CD4-positive, alpha-beta T cell treated with Interleukin-4 for 4 hours (primary cell): Measurements from ENCODE around the gene ZFYVE9.
"Not testable (repeated sequence)": the region's sequence is repeated elsewhere in the genome, so short reads cannot be mapped to it uniquely, and the experiment has no call there.

Experiments
- DNase-seq: peaks from one replicate; pipeline ENCODE4 v3.0.0-alpha.2; 2020

Gene ZFYVE9

GRCh38 chr1:52152572-52152971 is 10.7 kb downstream of the ZFYVE9 start:
- no peak for DNase-seq

DNA sequence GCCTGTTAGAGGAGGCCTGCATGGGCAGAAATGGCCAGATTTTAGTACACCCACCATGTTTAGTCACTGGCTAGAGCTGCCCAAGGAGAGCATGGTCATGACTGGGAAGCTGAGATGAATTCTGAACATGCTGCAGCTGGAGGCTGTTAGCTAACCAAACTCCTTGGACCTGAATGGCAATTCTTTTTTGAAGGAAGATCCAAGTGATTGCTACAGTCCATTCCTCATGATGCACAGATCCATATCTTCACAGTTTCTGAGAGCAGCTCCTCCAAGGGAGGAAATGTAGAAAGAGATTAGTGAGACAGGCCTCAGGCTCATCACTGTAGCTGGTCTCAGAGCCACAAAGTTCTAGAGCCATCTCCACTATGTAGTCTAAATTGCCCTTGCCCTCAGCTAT is 11.1 kb downstream of the ZFYVE9 start:
- DNase-seq = no peak

DNA sequence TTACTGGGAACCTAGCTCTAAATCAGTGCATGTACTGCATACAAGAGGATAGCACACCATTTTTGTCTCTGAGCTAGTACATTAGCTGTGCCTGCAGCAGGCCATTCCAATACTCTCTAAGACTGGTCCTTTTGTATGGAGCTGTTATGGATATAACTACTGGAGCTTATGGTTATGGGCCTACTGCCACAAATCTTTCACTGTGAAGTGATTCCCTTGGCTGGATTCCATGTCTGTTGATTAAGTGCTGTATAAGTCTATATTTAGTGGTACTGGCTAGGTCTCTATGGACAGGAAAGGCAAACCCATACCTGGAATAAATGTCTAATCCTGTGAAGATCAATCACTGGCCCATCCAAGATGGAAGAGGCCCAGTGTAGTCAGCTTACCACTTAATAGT is 12.0 kb downstream of the ZFYVE9 start:
- DNase-seq = no peak

GRCh38 chr1:52156460-52156859 is 14.6 kb downstream of the ZFYVE9 start:
- no peak for DNase-seq

DNA sequence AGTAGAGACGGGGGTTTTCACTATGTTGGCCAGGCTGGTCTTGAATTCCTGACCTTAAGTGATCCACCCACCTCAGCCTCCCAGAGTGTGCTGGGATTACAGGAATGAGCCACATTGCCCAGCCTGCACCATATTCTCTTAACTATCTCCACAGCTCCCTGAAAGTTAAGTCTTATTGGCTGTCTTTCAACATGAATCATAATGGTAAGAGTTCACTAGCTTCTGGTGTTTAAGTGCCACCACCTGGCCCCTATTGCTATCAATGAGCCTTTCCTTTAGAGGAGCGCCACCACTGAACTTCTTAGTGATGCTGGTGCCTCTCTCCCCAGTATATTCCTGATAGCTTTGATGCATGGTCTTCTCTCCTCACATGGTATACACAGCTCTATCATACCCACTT is 15.7 kb downstream of the ZFYVE9 start:
- no peak for DNase-seq

- no peak for DNase-seq
Measured at GRCh38 chr1:52158218-52158617, 16.3 kb downstream of the ZFYVE9 start.

DNA sequence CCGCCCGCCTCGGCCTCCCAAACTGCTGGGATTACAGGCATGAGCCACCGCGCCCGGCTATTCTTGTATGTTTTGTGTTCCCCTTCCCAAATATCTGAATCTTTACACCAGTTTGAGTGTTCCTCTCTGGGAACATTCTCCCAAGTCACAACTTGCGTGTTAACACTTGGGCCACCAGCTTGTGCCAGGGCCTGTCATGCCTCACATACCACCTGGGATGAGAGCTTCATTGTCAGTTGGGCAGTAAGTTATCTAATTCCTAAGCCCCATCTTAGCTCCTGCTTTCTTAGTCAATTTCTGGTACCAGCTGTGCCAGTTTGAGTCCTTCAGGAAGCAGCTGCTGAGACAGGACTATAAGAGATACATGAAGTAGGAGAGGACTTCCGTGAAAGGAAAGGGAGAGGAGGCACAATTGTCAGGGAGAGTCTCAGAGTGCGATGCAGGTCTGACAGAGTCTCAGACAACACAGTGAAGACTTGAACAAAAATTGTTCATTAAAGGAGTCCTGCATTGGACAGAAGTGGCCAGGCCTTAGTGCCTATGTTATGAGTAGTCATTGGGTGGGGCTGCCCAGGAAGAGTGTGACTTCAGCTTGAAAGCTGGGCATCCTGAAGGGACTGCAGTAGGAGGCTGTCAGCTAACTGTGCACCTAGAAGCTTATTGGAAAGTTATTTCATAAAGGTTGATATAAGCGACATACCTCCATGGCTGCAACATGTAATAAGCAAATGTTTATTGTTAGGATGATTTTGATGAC is 17.3 kb downstream of the ZFYVE9 start:
- DNase-seq = no peak

GRCh38 chr1:52162947-52163346 is 21.1 kb downstream of the ZFYVE9 start:
- DNase-seq = no peak

- DNase-seq = no peak
Measured at GRCh38 chr1:52164604-52165003, 22.7 kb downstream of the ZFYVE9 start.

- DNase-seq = no peak
Measured at GRCh38 chr1:52166996-52167753, 25.3 kb downstream of the ZFYVE9 start.

- DNase-seq = no peak
Measured at GRCh38 chr1:52168373-52169080, 26.6 kb downstream of the ZFYVE9 start.

GRCh38 chr1:52171149-52171548 is 29.3 kb downstream of the ZFYVE9 start:
- DNase-seq = not testable (repeated sequence)

GRCh38 chr1:52179073-52179472 is 37.2 kb downstream of the ZFYVE9 start:
- no peak for DNase-seq

DNA sequence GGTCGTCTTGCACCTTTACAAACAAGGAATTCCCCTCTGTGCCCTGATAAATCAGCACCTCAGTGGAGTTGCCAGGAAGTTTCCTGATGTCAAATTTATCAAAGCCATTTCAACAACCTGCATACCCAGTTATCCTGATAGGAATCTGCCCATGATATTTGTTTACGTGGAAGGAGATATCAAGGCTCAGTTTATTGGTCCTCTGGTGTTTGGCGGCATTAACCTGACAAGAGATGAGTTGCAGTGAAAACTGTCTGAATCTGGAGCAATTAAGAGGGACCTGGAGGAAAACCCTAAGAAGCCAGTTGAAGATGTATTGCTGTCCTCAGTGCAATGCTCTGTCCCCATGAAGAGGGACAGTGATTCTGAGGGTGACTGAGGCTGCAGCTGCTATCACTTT is 38.3 kb downstream of the ZFYVE9 start:
- no peak for DNase-seq

- DNase-seq = not testable (repeated sequence)
Measured at GRCh38 chr1:52181759-52182158, 39.9 kb downstream of the ZFYVE9 start.

- DNase-seq = not testable (repeated sequence)
Measured at GRCh38 chr1:52182328-52182727, 40.4 kb downstream of the ZFYVE9 start.

- DNase-seq = no peak
Measured at GRCh38 chr1:52182874-52183400, 41.0 kb downstream of the ZFYVE9 start.

DNA sequence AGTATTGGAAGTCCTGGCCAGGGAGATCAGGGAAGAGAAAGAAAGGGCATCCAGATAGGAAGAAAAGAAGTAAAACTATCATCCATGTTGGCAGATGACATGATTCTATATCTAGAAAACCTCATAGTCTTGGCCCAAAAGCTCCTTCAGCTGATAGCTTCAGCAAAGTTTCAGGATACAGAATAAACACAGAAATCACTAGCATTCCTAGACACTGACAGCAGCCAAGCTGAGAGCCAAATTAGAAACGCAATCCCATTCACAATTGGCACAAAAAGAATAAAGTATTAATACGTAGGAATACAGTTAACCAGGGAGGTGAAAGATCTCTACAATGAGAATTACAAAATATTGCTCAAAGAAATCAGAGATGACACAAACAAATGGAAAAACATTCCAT is 44.6 kb downstream of the ZFYVE9 start:
- no peak for DNase-seq

DNA sequence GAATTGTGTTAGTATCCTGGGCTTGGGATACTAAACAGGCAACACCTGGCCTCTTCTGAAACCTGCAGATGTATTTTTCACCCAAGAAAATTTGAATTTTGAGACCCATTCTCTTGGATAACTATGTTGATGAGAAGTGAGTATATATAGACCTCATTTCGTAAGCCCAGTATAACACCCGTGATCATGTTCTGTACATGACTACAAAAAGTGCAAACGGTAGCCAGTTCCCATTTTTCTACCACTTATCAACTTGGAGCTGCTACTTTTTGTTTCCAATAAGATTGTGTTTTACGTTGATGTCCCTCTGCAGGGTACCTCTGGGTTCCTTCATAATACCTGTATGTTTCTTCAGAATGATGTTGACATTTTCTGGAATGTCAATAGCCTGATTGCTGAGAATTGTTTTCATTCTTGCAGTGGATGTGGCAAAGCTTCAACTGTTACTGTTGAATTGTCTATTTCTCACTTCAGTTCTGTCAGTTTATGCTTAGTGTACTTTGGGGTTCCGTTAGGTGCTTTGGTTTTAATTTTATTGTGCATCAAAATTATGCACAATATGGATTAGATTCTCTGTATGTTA is 48.1 kb downstream of the ZFYVE9 start:
- no peak for DNase-seq

DNA sequence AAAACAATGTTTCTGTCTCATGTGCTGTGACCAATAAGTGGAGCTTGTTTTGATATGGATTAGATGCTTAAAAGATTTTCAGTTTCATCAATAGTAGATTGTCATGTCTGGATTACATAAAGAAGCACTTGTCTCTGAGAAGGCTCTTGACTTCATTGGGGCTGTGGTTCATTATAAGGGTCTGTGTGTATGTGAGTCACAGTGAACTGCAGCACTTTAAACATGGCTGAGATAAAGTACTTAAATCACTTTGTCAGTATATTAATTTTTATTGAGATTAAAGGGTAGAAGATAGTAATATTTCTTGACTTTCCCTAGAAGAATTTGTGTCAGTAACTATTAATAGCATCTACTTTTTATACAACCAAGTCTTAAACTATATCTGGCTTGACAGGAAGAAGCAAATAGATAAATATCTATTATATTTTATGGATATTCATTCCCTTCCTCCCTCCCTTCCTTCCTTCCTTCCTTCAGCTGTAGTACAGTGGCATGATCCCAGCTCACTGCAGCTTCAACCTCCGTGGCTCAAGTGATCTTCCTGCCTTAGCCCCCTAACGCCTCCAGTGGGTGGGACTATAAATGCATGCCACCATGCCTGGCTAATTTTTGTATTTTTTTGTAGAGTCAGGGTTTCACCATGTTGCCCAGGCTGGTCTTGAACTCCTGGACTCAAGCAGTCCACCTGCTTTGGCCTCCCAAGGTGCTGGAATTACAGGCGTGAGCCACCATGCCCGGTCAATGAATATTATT is 48.8 kb downstream of the ZFYVE9 start:
- no peak for DNase-seq

GRCh38 chr1:52191395-52191965 is 49.6 kb downstream of the ZFYVE9 start:
- DNase-seq = no peak

DNA sequence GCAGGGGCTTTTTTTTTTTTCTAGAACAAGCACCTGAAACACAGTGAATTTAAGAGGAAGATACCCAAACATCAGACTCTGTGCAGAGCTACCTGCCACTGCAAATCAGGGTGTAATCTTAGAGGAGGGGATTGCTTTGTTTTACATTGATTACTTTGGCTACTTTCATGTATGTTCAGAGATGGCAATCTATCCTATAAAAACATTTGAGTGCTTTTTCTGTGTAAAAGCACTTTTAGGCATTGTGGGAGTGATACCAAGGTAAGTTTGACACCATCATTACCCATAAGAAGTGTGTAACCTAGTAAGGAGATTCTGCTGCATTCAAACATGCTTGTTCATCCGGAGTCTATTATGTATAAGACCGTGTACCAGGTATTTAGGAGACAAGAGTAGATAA is 50.1 kb downstream of the ZFYVE9 start:
- DNase-seq = no peak
